Stimulated activated CD8-positive, alpha-beta memory T cell treated with anti-CD3 and anti-CD28 coated beads, Interleukin-7, amount 100 ng/mL, for 24 hours (primary cell): ENCODE data around the gene ZNF609.

Experiments used
- DNase-seq: peaks from one replicate; pipeline ENCODE4 v3.0.0-alpha.2; 2020; ENCODE audit warnings: low read depth

ZNF609 gene

DNA sequence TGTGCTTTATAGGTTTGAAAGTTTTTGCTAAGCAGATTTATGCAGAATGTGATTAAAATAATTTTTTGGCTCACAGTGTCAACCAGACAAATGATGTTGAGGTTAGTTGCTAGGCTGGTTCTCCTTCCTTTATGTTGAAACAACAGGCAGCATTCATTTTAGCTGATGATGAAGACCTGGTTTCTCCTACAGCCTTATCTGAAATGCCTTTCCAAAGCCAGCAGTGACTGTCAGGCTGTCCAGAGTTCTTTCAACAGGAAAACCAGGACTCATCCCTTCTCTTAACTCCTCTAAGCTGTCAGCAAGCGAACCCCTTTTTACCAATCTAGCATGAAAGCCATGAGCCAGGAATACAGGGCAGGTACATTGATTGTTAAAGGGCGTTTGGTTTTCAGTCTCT is 84.1 kb downstream of the ZNF609 start:
- DNase-seq = no peak

- DNase-seq = no peak
Observed at GRCh38 chr15:64547275-64547674, 86.9 kb downstream of the ZNF609 start.

DNA sequence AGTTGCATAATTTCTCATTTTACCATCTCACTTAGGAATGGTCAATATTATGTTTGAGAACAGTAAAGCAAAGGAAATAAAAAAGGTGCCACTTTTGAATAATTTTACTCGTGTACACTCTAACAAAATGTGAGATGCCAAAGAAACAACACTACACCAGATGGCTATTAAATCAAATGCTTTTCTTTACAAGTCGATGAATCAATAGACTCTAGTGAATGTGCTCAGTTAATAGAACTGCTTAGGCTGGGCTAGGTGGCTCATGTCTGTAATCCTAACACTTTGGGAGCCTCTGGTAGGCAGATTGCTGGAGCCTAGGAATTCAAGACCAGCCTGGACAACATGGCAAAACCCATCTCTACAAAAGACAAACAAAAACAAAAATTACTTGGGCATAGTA is 87.9 kb downstream of the ZNF609 start:
- no peak for DNase-seq

- no peak for DNase-seq
Observed at GRCh38 chr15:64549860-64550259, 89.5 kb downstream of the ZNF609 start.

DNA sequence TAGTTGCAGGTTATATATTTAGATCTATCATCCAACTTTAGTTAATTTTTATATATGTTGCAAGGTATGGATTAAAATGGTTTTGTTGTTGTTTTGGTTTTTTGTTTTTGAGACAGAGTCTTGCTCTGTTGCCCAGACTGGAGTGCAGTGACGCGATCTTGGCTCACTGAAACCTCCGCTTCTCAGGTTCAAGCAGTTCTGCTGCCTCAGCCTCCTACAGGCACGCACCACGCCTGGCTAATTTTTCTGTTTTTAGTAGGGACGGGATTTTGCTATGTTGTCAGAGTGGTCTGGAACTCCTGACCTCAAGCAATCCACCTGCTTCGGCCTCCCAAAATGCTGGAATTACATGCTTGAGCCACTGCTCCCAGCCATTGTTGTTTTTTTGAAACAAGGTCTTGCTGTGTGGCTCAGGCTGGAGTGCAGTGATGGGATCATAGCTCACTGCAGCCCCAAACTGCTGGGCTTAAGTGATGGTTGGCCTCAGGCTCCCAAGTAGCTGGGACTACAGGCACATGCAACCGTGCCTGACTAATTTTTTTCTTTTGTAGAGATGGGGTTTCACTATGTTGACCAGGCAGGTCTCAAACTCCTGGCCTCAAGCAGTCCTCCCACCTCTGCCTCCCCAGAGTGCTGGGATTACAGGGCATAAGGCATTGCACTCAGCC is 92.0 kb downstream of the ZNF609 start:
- no peak for DNase-seq

GRCh38 chr15:64558460-64559179 is 98.2 kb downstream of the ZNF609 start:
- no peak for DNase-seq

- no peak for DNase-seq
Observed at GRCh38 chr15:64559243-64559642, 98.9 kb downstream of the ZNF609 start.

DNA sequence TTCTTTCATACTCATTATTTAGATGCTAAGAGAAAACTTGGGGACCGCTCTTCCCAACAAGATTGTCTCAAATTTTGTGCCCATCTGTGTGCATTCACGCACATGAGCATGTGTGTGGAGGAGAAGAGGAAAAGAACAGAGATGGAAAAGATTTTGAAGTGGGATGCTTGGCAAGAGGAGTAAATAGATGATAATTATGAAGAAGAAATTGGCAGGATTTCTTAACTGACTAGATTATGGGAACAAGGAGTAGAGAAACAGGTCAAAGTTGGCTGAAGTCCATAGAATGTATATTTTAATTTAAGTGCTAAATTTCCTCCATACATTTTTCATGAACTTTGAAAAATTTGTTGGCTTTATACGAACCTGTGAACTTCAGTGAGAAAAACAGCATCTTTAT is 100.1 kb downstream of the ZNF609 start:
- DNase-seq = no peak

- no peak for DNase-seq
Observed at GRCh38 chr15:64560998-64561397, 100.6 kb downstream of the ZNF609 start.

DNA sequence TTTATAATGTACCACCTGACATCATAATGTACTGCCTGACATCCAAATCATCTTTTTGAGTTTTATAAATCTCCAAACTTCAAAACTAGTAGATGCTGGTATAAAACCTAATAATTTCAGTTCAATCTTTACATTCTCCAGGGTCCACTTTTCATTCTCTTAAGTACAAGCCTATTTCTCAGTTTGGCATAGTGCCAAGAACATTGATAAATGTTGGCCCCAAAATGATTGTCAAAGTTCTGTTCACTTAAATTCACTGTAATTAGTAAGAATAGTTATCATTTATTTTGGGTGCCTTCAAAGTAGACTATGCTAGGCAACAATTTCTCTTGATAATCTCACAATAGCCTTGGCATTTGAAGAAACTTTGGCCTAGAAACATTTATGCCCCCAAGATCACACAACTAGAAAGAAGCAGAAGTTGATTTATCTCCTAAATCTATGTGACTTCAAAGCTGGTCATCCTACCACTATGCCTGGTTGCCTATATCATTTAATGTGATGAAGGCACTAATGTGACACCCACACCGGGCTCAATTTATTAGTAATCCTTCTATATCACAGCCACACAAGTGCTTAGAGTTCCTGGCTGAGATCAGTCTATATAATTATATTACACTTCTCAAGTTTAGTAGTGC is 101.7 kb downstream of the ZNF609 start:
- DNase-seq = no peak

GRCh38 chr15:64566102-64566501 is 105.7 kb downstream of the ZNF609 start:
- DNase-seq = no peak

GRCh38 chr15:64566629-64567427 is 106.5 kb downstream of the ZNF609 start:
- no peak for DNase-seq

- no peak for DNase-seq
Observed at GRCh38 chr15:64568765-64569164, 108.4 kb downstream of the ZNF609 start.

- no peak for DNase-seq
Observed at GRCh38 chr15:64571857-64572291, 111.5 kb downstream of the ZNF609 start.

GRCh38 chr15:64572856-64573255 is 112.5 kb downstream of the ZNF609 start:
- DNase-seq = no peak

DNA sequence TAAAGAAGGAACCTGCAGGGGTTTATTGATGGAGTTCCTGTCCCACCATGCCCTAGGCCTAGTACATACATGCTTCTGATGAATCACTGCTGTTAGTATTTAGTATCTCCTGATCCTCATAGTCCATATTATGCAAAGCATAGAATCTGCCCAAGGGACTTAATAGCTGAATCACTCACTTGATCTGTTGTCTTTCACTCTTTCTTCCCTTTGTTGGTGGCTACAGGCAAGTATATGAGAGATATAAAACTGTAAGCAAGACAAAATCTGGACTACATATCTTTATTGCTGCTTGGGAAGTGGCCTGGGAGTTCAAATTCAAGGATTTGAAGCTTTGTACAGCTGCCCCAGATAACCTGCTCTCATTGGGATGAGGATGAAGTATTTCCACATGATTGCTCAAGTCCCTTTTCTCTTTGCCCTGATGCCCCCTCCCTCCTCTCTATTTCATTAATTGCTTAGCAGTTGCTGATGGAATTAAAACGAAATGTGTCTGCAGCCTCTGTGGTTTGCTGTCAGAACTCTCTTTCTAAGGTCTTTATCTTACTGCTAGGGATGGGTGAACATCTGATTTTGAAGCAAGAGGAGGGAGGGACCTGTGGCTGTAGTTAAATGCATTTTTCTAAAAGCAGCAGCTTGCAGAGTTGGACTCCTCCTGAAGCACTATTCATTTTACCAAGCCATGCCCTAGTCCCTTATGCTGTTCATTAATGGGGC is 114.1 kb downstream of the ZNF609 start:
- no peak for DNase-seq

- DNase-seq = no peak
Observed at GRCh38 chr15:64580696-64581407, 120.5 kb downstream of the ZNF609 start.

DNA sequence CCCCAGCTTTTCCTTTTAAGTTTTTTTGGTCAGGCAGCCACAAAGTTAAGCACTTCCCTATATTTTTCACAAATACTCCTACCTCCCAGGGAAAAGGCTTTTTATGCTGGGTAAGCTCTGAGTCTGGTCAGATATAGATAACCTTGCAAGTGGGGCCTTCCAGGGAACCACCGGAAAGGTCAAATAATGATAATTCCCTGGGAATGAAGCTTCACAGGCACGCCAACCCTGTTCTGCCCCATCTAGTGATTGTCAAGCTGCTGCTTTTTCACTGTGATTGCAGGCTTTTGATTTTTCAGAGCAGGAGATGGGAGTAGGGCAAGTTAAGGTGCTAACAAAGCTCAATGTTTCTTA is 121.0 kb downstream of the ZNF609 start:
- no peak for DNase-seq

DNA sequence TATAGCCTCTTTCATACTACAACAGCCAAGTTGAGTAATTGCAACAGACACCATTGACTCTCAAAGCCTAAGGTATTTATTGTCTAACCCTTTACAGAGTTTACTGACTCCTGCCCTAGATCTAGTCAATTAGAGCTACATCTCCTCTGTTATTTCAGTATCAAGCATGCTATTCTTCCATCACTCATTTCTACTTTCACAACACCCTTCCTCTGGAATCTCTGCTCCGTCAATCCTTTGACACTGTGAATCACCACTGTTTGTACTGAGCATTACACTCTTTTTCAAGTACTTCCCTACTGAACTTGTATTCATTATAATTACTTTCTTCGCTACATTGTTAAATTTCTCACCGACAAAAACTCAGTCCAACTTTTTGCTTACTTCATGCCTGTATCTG is 121.8 kb downstream of the ZNF609 start:
- DNase-seq = no peak

DNA sequence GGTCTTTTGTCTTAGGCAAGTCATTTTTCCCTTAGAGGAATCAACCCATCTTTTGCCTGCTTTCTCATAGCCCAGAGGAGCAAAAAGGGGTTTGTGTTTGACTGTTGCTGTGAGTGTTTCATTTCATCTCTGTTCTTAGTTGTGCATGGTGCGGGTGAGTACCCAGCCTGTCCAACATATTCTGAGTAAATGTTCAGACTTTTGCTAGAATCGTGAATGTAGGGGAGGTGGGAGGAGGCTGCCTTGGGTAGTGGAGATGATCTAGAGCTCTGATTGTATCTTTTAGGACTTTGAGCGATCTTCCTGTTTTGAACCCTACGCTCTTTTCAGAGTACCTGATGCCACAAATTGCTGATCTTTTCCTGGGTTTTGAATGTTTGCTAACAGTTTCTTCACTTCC is 123.1 kb downstream of the ZNF609 start:
- DNase-seq = no peak

- DNase-seq = no peak
Observed at GRCh38 chr15:64583983-64584382, 123.6 kb downstream of the ZNF609 start.
